Measurements from ENCODE around the gene MYO5A.

DNA sequence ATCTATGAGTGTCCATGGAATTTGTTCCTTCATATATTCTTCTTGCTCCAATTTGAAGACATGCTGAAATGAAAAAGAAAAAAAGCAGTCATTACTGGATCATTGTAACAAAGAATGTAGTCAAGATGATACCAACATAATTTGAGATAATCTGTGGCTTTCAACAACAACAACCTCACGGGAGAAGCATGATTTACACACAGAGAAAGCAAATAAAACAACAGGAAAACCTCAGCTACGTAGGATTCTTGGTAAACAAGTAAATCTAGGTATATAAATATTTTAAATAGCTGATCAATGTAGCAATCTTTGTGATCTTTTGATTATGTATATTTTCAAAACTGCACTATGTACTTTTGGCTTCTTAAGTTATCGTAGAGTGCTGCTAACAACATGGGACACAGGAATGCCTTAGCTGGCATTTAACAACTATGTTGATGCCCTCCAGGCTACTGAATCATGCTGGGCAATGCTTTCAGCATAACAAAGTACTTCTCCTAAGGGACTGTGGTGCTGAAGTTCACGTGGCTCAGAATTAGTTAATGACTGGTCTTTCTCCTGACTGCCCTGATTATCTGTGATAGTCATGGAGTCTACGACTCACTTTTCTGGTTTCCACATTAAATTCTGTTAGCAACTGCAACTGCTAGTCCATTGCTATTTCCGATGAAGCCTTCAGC lies 136.5 kb downstream of the MYO5A start:
- TF ChIP-seq CTCF (conservative IDR thresholded peaks at IDR 0.05; ENCODE audit: low read length) = no peak
- TF ChIP-seq EZH2phosphoT487 (IDR thresholded peaks at IDR 0.05; ENCODE audit: borderline replicate concordance) = no peak

All from Loucy (cell line).